ENCODE data around the gene TRMT10B.
"Not testable (repeated sequence)": the region's sequence is repeated elsewhere in the genome, so short reads cannot be mapped to it uniquely, and the experiment has no call there.

TRMT10B gene

DNA sequence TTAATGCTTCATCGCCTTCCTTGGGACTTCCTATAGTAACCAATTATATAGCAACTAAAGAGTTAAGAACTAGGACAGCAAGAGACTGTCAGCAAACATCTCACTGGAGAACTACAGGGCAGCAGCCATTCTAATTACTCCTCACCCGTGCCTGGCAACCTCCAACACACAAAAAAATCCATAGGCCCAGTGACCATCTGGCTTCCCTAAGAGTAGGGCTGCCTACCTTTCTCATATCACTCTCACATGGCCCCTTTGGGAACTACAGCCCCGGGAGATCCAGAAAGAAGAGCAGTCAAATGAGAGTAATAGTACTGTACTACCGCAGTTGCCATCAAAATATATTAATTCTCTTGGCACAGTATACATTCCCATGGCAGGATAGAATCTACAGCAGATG is 52.7 kb downstream of the TRMT10B start:
- H3K4me3 ChIP-seq (replicated peaks; ENCODE audit: low read depth, low read length), result no peak overlapping the region
- TF ChIP-seq, protein P1, sequence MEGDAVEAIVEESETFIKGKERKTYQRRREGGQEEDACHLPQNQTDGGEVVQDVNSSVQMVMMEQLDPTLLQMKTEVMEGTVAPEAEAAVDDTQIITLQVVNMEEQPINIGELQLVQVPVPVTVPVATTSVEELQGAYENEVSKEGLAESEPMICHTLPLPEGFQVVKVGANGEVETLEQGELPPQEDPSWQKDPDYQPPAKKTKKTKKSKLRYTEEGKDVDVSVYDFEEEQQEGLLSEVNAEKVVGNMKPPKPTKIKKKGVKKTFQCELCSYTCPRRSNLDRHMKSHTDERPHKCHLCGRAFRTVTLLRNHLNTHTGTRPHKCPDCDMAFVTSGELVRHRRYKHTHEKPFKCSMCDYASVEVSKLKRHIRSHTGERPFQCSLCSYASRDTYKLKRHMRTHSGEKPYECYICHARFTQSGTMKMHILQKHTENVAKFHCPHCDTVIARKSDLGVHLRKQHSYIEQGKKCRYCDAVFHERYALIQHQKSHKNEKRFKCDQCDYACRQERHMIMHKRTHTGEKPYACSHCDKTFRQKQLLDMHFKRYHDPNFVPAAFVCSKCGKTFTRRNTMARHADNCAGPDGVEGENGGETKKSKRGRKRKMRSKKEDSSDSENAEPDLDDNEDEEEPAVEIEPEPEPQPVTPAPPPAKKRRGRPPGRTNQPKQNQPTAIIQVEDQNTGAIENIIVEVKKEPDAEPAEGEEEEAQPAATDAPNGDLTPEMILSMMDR (IDR thresholded peaks at IDR 0.05; ENCODE audit: low read depth, low read length, missing control alignments), result no peak
- no peak for DNase-seq (ENCODE audit: extremely low read depth, low read depth)

DNA sequence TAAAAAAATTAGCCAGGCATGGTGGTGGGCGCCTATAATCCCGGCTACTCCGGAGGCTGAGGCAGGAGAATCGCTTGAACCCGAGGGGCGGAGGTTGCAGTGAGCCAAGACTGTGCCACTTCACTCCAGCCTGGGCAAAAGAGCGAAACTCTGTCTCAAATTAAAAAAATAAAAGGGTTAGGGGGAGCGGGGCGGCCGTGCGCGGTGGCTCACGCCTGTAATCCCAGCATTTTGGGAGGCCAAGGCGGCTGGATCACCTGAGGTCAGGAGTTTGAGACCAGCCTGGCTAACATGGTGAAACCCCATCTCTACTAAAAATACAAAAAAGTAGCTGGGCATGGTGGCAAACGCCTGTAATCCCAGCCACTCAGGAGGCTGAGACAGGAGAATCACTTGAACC is 56.1 kb downstream of the TRMT10B start:
- not testable (repeated sequence) for DNase-seq (ENCODE audit: extremely low read depth, low read depth); H3K4me3 ChIP-seq (replicated peaks; ENCODE audit: low read depth, low read length)

DNA sequence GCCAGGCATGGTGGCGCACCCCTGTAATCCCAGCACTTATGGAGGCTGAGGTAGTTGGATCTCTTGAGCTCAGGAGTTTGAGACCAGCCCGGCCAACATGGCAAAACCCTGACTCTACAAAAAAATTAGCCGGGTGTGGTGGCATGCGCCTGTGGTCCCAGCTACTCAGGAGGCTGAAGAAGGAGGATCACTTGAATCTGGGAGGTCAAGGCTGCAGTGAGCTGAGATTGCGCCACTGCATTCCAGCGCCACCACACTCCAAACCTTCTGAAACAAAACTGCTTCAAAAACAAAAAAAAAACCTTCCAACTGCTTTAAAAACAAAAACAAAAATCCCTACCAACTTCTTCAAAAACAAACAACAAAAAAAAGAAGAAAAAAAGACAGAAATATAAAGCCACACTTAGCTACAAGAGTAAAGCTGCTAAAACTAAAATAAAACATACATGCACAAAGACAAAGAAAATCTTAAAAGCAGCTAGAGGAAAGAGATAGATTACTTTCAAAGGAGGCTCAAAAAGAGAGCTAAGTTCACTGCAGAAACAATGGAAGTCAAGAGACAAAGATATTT is 58.4 kb downstream of the TRMT10B start:
- H3K4me3 ChIP-seq (replicated peaks; ENCODE audit: low read depth, low read length), result no peak overlapping the region
- TF ChIP-seq, protein P1 (IDR thresholded peaks at IDR 0.05; ENCODE audit: low read depth, low read length, missing control alignments), result no peak
- DNase-seq (ENCODE audit: extremely low read depth, low read depth), result no peak

DNA sequence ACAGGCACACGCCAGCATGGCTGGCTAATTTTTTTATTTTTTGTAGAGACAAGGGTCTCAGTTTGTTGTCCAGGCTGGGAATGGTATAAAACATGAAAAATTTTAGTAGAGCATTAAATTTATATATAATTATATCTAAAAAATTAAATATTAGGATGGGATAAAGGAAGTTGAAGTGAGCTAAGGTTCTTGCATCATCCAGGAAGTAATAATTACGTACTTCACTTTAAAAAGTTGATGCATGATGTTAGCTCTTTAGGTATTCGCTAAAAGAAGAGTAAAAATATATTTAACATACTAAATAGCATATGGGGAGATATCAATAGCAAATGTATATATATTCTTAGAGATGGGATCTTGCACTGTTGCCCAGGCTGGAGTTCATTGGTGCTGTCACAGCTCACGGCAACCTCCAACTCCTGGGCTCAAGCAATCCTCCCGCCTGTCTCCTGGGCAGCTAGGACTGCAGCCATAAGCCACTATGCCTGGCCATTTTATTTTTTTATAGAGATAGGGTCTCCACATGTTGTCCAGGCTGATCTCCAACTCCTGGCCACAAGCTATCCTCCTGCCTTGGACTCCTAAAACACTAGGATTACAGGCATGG is 59.3 kb downstream of the TRMT10B start:
- no peak overlapping the region for H3K4me3 ChIP-seq (replicated peaks; ENCODE audit: low read depth, low read length)
- TF ChIP-seq, protein P1 (IDR thresholded peaks at IDR 0.05; ENCODE audit: low read depth, low read length, missing control alignments), result no peak
- DNase-seq (ENCODE audit: extremely low read depth, low read depth), result no peak

DNA sequence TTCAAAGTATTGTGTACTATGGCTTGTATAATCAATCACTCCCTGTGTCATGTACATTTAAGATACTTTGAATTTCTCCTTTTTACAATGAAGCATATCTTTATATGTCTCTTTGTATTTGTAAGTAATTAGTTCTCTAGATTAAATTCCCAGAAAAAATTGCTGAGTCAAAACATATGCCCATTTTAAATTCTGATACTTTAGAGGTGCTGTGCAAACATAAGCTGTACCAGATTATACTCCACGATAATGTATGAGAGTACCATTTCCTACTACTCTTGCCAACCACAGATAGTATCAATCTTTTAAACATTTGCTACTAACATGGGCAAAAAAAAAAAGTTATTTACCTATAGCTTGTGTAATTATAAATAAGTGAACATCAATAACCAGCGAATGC is 65.2 kb downstream of the TRMT10B start:
- DNase-seq (ENCODE audit: extremely low read depth, low read depth), result no peak
- no peak overlapping the region for H3K4me3 ChIP-seq (replicated peaks; ENCODE audit: low read depth, low read length)
- TF ChIP-seq, protein P1 (IDR thresholded peaks at IDR 0.05; ENCODE audit: low read depth, low read length, missing control alignments), result no peak

DNA sequence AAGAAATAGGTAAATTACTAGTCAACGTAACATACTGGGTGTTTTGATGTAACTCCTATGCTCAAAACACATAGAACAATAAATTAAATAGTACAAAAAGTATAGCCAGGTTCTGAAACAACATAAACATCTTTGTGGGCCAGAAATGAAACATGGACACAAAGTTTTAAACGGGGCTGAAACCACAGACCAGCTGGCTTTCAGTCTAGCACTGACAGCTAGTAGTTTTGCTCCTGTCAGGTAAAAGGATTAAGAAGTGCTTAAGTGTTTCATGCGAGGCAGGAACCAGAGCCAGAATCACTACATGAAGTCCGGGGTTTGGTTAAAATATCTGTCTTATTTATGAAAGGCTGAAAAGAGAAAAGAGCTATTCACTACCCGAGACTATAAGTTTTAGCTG is 66.5 kb downstream of the TRMT10B start:
- no peak overlapping the region for H3K4me3 ChIP-seq (replicated peaks; ENCODE audit: low read depth, low read length)
- no peak for DNase-seq (ENCODE audit: extremely low read depth, low read depth)
- TF ChIP-seq, protein P1 (IDR thresholded peaks at IDR 0.05; ENCODE audit: low read depth, low read length, missing control alignments), result no peak

DNA sequence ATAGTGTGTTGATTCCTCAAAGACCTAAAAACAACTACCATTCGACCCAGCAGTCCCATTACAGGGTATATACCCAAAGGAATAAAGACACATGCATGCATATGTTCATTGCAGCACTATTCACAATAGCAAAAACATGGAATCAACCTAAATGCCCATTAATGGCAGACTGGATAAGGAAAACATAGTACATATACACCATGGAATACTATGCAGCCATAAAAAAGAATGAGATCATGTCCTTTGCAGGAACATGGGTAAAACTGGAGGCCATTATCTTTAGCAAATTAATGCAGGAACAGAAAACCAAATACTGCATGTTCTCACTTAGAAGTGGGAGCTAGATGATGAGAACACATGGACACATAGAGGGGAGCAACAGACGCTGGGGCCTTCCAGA is 71.6 kb downstream of the TRMT10B start:
- DNase-seq (ENCODE audit: extremely low read depth, low read depth); H3K4me3 ChIP-seq (replicated peaks; ENCODE audit: low read depth, low read length): not testable (repeated sequence)
